B cell (primary cell): ENCODE measurements around the gene LAGE3.

Experiments used
- CTCF ChIP-seq: fragments of 200-600 bp; IDR thresholded peaks from one replicate; pipeline ENCODE4 v1.8.0; 2022; ENCODE audit warnings: antibody characterized with exemption, mild to moderate bottlenecking
- EZH2 ChIP-seq: IDR thresholded peaks from 2 replicates; pipeline ENCODE4 v1.6.1; 2012; ENCODE audit warnings: borderline replicate concordance, low read depth, mild to moderate bottlenecking, moderate library complexity, low read length; ENCODE audit not compliant: insufficient read depth, poor library complexity, severe bottlenecking

- TF ChIP-seq CTCF (no peak), EZH2 (no peak)
These were observed 1.1 kb downstream of the LAGE3 start for GRCh38 chrX:154477891-154478477.
